Measurements from ENCODE around the gene HEMK1.

Gene HEMK1, protein sequence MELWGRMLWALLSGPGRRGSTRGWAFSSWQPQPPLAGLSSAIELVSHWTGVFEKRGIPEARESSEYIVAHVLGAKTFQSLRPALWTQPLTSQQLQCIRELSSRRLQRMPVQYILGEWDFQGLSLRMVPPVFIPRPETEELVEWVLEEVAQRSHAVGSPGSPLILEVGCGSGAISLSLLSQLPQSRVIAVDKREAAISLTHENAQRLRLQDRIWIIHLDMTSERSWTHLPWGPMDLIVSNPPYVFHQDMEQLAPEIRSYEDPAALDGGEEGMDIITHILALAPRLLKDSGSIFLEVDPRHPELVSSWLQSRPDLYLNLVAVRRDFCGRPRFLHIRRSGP

DNA sequence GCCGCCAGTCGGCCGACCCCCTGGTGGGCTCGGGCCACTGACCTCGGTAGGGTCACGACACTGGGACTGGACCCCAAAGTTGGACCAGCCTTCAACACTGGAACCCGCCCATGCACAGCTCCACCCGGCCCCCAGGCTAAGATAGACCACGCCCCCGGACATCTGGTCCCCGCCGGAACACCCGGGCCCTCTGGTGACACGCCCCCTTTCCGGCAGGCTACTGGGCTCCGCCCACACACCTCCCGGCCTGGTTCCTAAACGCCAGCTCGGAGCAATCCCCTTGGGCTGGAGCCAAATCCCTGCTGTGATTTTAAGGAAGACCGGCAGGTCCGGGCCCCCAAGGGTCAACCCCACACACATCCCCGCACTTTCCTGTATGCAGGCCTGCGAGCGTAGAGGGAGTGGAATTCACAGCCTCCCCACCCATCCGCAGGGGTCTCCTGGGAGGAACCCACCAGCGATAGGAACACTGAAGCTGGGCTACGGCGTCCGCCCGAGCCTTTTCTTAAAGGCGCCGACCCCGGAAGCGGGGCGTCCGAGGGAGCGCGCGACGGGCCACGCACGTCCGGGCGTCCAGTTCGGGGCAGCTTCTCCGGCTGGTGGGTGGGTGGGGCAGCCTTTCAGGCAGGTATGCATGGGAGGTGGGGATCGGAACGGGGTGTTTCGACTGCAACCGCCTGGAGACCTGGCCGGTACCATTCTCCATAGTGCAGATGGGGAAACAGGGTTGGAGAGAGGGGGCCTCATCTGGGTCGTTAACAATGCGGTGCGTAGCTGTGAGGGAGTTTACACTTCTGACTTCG, at the start of gene HEMK1:
HEMK1 (plus strand) TSS at position 576 of the 803 bp plus-strand sequence. CDS start 1,583 bp downstream, outside the sequence.
- DNase-seq (ENCODE audit: low spot score): peak; percentile 87

DNA sequence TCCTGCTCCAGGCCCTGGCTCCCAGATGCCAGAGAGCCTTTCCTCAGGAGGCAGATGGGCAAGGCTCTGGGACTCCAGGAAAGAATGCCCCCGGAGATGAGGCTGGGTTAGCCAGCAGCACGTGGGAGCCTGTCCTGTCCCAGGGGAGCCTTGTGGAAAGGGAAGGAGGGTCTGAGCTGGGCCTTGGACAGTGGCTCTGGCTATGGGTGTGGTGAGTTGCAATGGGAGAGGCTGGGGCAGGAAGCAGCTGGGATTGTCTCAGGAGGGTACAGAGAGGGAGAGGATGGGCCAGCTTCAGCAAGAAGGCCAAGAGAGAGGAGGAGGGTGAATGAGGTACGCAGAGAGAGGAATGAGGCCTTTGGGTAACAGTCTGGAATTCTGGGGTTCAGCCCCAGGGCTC, 48.5 kb upstream of the HEMK1 start:
- no peak for DNase-seq (ENCODE audit: low spot score)

DNA sequence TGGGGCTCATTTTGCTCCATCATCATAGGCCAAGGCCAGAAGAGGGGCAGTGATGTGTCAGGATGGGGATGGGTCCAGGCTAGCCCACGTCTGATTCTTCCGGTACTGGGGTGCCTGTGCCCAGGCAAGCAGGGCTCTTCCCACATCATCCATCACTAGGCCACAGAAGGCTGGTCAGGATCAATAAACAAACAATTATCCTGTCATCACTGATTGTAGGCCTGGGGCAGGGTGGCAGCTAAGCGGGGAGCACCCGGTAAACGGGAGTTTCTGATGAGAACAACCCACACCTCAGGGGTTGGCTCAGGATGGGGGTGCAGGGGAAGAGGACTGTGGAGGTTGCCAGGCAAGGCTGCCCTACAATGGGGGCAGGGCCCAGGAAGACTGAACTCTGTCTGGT, 47.8 kb upstream of the HEMK1 start:
- DNase-seq (ENCODE audit: low spot score): no peak

DNA sequence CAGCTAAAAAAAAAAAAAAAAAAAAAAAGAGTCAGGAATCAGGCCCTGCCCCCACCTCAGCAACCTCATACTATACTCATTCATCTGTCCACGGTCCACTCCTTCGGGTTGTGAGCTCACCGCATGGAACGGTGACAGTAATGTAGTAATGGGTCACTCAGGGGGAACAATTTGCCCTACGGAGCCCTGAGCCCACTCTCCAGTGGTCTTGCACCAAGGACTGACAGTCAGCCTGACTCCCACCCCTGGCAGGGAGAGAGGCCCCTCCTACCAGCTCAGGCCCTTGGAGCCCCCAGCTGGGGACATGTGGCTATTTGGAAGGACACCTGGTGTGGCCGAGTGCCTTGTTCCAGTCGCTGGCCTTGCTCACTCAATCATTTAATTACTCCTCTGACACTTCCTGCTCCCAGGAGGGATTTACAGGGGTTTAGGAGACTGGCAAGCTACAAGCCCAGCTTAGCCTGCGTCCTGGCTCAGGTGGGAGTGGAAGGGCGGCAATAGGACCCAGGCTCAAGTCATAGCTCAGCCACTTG, 46.0 kb upstream of the HEMK1 start:
- DNase-seq (ENCODE audit: low spot score): no peak

DNA sequence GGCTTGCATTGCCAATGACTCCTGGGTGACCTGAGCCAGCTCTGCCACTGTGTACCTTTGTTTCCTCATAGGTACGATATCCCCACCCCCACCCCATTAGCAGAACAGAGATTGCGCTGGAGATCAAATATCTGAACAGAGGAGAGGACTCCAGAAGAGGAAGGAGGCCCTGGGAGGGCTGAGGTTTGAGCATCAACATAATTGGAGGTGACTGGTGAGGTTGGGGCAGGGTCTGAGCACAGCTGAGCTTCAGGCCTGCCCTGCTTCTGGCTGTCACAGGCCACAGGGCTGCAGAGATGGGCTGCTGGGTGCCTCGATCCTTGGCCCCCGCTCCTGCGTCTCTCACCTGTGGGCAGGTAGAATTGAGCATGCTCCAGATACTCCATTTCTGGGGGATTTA, 44.6 kb upstream of the HEMK1 start:
- DNase-seq (ENCODE audit: low spot score): no peak

DNA sequence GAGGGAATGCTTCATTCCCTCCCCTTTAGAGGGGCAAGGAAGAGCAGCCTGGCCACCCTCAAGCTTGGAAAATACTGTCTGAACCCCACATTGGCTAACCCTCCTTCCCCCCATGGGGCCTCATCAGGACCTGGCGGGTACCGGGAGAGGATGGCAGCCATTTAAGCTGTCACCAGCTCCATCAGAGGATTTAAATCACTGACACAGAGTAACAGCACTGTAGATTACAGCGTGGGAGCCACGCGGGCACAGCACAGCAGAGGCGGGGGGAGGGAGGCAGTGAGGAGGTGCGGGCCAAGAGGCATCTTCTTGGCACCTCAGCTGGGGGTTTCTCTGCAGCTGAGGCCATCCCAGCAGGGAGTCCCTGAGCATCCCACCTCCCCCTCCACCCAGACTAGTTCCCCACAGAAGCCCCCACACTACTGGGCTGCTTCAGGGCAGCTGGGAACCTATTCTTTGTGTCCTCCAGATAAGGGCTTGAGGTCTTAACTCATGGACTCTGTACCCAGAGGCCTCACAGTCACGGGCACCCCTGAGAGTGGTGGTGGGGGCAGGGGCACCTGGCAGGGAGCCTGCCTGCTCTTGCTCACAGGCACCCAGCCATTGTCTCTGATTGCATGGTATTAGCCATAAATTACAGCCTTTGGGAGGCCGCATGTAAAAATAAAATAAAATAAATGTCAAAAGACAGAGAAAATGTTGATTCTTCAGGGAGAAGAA, 44.0 kb upstream of the HEMK1 start:
- DNase-seq (ENCODE audit: low spot score): no peak

DNA sequence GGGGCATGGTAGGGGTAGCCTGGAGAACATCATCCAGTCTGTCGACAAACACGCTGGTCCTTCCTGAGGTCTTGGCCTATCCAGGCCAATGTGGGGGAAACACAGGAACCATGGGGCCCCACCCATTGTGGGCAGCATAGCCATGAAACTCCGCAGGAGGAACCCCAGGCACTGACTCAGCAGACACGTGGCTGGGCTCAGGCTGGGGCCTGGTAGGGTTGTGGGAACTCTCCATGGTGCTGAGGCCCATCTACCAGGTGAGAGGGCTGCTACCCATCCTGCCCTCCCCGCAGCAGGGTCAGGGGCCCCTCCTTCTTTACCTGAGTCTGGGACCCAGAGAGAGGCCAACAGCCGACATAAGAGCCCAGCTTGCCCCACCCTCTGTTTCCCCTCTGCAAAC, 43.3 kb upstream of the HEMK1 start:
- peak; percentile 34 for DNase-seq (ENCODE audit: low spot score)

DNA sequence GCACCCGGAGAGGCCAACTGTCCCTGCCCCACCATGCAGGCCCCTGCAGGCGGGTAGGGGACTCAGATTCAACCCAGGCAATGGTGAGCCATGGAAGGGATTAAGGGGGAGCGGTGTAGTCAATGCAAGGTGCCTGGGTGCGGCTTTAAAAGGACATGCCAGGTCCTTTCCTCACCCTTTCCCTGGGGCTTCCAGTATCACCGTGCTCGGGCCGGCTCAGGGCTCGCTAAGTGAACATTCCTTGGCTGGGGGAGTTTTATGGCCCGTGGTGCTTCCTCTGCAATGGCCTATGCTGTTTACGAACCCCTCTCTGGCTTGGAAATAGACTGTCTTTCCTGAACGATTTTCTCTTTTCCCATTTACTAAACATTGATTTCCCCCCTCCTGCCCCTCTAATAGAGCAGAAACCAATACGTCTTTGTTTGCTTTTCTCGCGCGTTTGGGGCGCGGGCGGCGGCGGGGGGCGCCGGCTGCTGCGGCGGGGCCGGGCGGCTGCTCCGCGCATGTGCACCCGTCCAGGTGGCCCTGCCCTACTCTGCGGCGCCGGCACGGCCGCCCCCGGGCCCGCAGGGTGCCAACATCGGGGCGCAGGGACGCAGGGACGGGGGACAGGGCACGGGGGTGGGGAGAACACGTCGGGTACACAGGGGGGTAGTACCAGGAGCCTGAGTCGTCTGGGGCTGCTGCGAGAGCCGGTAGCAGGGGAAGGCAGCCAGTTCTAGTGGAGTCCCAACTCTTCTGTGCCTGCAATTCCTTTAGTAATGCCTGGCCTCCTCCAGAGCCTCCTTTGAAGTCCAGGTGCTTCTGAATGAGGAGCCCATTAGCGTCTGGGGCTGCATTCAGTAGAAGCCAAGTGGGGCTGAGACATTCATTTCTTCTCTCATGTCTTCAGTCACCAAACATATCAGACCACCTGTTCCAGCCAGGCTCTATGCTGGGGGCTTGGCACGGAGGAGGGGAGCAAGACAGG, 39.0 kb upstream of the HEMK1 start:
- no peak for DNase-seq (ENCODE audit: low spot score)

DNA sequence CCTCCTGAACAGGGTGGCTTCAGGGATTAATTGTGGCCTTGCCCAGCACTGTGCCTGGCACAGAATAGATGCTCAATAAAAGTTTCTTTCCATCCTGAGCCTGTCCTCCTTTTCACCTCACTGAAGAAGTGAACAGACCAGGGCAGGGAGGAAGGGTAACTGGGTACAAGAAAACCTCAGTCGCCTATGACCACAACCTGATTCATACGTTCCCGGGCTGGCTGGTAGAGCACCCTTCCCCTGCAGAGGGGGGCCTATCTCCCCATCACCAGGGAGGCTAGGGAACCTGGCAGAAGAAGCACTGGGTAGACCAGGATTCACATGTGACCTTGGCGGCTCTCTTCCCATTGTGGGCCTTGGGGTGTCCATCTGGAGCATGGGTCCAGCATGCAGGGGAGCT, 38.1 kb upstream of the HEMK1 start:
- no peak for DNase-seq (ENCODE audit: low spot score)

DNA sequence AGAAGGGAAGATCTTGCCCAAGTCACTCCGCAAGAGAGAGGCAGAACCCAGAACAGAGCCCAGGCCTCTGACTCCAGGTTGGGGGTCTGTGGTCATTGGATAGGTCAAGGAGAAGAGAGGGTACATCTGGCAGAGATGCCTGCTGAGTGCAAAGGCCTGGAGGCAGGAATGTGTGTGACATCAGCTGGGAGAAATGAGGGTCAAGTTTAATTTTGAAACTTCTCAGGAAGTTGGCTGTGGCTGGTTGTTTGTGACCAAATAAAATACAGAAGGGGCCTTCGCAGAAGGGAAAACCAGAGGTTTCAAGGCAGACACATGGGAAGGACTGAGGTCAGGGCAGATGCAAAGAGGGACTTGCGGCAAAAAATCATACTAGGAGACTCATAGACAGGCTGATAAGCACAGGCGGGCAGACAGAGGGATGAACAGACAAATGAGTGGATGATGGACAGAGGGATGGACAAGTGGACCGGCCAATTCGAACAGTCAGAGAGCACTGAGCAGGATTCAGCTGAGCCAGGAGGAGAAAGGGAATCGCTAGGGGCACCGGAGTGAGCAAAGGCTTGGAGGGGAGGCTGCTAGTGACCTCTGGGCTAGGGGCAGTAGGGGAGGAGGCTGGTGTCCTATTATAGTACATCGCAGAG, 37.1 kb upstream of the HEMK1 start:
- no peak for DNase-seq (ENCODE audit: low spot score)

DNA sequence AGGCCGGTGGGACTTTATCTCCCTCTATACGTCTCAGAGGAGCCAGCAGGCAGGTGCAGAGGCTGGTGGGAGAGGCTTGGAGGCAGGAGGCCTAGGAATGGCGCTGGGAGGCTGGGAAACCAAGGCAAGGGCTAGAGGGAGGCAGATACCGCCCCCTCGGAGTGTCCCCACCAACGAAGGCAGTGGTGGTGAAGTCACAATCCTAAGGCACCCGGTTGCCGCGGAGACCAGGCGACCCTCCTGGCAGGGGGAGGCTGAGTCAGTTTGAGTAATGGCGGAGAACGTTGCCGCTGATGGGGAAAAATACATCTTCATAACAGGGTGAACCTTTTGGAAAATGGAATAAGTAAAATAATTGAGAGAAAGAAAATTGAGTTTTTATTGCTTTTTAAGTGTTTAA, 36.0 kb upstream of the HEMK1 start:
- DNase-seq (ENCODE audit: low spot score): no peak

DNA sequence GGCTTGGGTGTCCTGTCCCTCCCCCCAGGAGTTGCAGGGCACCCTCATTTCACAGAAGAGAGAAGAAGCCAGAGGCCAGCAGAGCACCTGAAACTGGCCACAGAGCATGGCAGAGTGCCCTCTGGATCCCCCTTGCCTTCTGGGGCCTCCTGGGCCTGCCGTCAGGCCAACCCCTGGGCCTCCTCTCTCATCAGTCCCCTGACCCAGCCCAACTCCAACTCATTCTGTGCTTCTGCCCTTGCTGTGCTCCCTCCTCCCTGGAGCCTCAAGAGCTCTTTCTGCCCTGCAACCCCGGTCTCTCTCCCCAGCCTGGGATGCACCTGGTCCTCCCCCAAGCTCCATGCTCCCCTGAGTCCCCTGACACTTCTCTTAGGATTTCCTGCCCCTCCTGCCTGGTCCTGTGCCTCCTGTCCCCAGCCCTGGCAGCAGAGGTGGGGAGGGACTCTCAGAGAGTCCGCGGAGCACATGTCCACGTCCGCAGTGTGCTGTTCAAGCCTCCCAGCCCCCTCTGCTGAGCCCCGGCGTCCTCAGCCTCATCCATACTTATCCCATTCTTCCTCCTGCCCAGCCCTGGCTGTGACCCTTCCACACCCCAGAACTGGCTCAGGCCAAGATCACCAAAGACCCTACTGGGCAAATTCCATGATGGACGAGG, 35.4 kb upstream of the HEMK1 start:
- DNase-seq (ENCODE audit: low spot score): no peak

DNA sequence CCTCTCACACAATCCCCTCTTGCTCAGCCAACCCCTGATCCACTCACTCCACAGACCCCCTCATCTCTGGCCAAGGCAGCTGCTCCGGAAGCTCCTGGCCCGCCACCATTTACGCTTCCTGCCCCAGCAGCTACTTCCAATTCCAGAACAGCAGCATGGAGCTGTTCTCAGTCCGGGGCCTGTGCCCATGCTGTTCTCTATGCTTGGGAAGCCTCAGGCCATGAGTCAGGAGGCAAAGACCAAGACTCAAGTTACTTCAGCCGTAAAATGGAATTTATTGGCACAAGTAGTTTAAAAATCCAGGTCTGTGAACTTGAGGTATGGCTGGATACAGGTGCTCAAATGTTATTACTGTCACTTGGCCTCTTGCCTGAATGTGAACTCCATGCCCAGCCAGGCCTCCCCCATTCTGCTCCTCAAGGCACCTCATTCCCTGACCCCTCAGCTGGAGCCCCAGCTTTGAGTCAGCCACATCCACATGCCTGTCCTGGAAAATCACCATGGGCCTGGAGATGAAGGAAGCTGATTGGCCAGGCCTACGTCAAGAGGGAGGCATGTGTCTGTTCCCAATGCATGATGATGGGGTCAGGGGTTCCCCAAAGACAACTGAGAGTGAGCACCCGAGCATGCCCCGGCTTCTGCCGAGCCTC, 34.5 kb upstream of the HEMK1 start:
- DNase-seq (ENCODE audit: low spot score): no peak

DNA sequence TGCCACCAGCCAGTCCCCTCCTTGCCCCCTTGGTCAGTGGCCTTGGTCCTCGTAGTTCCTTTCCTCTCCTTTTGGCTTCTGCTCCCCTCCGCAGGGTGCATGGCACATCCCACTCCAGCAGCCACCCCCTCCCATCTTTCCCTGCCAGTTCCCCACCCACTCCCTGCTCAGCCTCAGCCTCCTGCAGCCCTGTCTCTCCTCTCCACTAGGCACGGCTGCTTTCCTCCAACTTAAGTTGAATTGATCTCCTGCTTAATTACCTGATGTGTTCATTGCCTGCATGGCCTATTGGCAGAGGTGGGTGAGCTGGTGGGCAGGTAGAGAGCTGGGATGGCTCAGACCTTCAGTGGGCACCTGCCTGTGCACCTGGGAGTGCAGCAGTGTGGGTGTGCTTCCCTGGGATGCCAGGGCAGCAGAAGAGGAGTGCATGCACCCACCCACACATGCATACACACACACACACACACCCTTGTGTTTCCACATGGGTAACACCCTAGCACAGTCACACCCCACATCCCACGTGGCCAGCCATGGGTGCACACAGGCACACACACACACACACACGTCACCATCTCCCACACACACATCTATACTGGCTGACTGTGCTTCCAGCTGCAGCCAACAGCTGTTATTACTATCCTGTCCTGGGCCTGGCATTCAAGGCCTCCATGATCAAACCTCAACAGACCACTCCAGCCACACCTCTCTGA, 32.7 kb upstream of the HEMK1 start:
- no peak for DNase-seq (ENCODE audit: low spot score)

DNA sequence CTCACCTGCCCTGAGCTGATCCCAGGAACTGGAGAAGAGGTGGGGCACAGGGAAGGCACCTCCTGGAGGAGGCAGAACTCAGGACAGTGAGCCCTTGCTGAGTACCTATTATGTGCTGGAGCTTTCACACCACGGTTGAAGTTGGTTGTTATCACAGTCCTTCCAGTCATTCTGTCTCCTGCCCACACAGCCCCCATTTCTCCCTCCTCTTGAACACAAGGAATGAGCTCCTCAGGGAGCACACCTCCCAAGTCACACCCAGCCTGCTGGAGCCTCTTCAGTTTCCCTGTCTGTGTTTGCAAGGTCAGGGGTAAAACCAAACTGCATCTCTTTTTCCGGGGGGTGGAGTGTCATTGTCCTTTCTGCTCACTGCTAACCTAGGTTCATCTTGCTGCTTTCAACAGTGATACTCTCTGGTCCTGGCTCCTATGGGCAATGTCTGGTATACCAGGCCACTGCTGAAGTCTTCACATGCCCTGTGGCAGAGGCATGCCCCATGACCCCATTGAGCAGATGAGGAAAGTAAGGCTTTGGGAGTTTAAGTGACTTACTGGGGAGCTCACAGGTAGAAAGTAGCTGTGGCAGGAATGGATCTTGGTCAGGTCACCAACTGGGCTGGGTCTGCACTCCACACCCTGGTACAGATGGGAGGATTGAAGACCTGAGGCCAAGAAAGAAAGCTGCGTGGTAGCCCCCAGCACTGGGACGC, 31.7 kb upstream of the HEMK1 start:
- DNase-seq (ENCODE audit: low spot score): no peak

DNA sequence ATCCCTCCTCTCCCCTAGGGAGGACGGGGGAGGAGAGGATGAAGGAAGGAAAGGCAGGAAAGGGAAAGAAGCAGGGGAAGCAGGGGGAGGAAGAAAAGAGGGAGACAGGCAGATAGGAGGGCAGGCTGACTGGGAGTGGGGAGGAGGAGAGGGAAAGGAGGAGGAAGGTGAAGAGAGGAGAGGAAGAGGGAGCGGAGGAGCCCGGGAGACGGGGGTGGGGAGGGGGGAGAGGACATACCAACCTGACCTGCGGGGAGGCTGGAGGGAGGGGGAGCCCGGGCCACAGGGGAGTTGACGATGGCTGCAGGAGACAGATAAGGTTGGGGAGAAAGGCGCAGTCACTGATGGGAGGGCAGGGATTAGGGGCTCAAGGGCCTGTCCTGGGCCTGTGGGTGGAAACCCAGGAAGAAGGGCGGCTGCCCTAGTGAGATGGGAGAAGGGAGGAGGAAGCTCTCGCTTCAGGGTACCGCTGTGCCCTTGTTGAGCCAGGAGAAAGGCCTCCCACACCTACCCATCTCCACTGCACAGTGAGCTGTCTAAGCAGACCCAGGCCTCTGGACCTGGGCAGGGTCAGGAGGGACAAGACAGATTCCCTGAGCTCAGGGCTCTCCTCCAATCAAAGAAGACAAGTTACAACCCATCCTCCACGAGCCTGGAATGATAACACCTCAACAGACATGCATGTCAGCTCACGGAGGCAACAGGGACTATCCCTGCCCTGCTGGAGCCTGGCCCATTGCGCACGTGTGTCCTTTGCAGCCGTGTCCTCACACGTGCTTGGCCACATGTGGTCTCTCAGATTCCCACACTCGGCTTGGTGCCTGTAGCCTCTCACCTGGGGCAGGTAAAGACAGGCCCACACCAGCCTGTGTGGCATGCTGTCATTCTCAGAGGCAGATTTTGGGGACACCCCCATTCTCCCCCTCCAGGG, 29.7 kb upstream of the HEMK1 start:
- no peak for DNase-seq (ENCODE audit: low spot score)

Measured in NAMALWA (cell line).